GM19025 (cell line): ENCODE data around the gene HCST.
"Not testable (repeated sequence)": the region's sequence is repeated elsewhere in the genome, so short reads cannot be mapped to it uniquely, and the experiment has no call there.

ENCODE experiments used
- ATAC-seq: cut with Tn5 transposase; IDR thresholded peaks from one replicate; pipeline ENCODE4 v1.9.1; 2021; ENCODE audit warnings: mild to moderate bottlenecking, low read depth, moderate library complexity; ENCODE audit not compliant: unreplicated experiment

HCST gene

GRCh38 chr19:35903550-35904179 is 1.3 kb downstream of the HCST start:
- ATAC-seq = peak; percentile 38

GRCh38 chr19:35904311-35905068 is 2.2 kb downstream of the HCST start:
- ATAC-seq = no peak

GRCh38 chr19:35905178-35905727 is 2.9 kb downstream of the HCST start:
- no peak for ATAC-seq

- ATAC-seq = no peak
These were observed 5.0 kb downstream of the HCST start for GRCh38 chr19:35907377-35907745.

GRCh38 chr19:35908010-35908441 is 5.7 kb downstream of the HCST start, which contains the start of gene TYROBP:
Gene TYROBP, minus strand, starts transcription at chr19:35908295. Its CDS starts 67 bp downstream, at chr19:35908228.
- no peak for ATAC-seq

GRCh38 chr19:35908973-35909683 is 6.8 kb downstream of the HCST start:
- ATAC-seq = no peak

GRCh38 chr19:35909684-35910035 is 7.3 kb downstream of the HCST start:
- ATAC-seq = no peak

- ATAC-seq = not testable (repeated sequence)
These were observed 8.0 kb downstream of the HCST start for GRCh38 chr19:35910355-35910754.

- no peak for ATAC-seq
These were observed 8.8 kb downstream of the HCST start for GRCh38 chr19:35911173-35911572.

- no peak for ATAC-seq
These were observed 9.5 kb downstream of the HCST start for GRCh38 chr19:35911790-35912189.

- no peak for ATAC-seq
These were observed 11.3 kb downstream of the HCST start for GRCh38 chr19:35913589-35913988.

GRCh38 chr19:35915443-35915842 is 13.1 kb downstream of the HCST start:
- no peak for ATAC-seq

GRCh38 chr19:35919306-35919705 is 17.0 kb downstream of the HCST start:
- no peak for ATAC-seq

- ATAC-seq = no peak
These were observed 18.7 kb downstream of the HCST start for GRCh38 chr19:35921012-35921411.

- ATAC-seq = no peak
These were observed 23.2 kb downstream of the HCST start for GRCh38 chr19:35925501-35925900.

GRCh38 chr19:35928507-35928906 is 26.2 kb downstream of the HCST start:
- ATAC-seq = no peak

GRCh38 chr19:35929876-35930275 is 27.5 kb downstream of the HCST start:
- ATAC-seq = no peak

GRCh38 chr19:35931161-35931873 is 29.0 kb downstream of the HCST start:
- ATAC-seq = peak; percentile 93

GRCh38 chr19:35931874-35932202 is 29.5 kb downstream of the HCST start:
- no peak for ATAC-seq

GRCh38 chr19:35932291-35932936 is 30.1 kb downstream of the HCST start:
- ATAC-seq = no peak
